K562 (cell line): ENCODE measurements around the gene EVL. TPM values are rescaled to one million over a fixed set of nuclear protein-coding genes. Genes with fewer than 3 reads are reported as not detected.

ENCODE experiments used
- ATAC-seq: fragments of 200-7000 bp; cut with Tn5 transposase; 3 replicates; pipeline ENCODE4 v1.9.1; 2020; ENCODE audit warnings: moderate library complexity
- BruUV-seq: library from RNA; stranded (reverse); fragments of 400-500 nt; replicated peaks from 2 replicates; lab custom pipeline; 2021; lab: Mats Ljungman, UMichigan
- CTCF ChIA-PET: fragments of 300-600 bp; formaldehyde crosslinking; extraction: SDS; loops from one replicate; lab custom pipeline; 2021; ENCODE audit warnings: low intra/inter-chr PET ratio; lab: Yijun Ruan, JAX
- POLR2A ChIA-PET: fragments of 300-600, 350-650 bp; sonication (Branson Sonifier 250); formaldehyde crosslinking; extraction: SDS; loops from one replicate; lab custom pipeline; 2021; ENCODE audit warnings: antibody characterized with exemption, inconsistent platforms; lab: Yijun Ruan, JAX
- DNase-seq, 4 experiments: peaks; one replicate each; pipeline versions ENCODE4 v3.0.0 to v3.0.0-alpha.2; 2011 to 2018; ENCODE audit warnings: low spot score in 3 of 4, mixed read lengths in 3 of 4; ENCODE audit errors: extremely low read depth in 1 of 4
- FAIRE-seq: peaks from 2 replicates; lab custom pipeline; 2011; peaks lifted over from hg19 to GRCh38; lab: Jason Lieb, UNC
- H2AFZ ChIP-seq: 2 replicates; pipeline ENCODE4 v1.6.0; 2011; ENCODE audit warnings: low read depth, low read length, control low read depth, inconsistent platforms
- H3K27ac ChIP-seq: fragments of 200-600 bp; 3 replicates; pipeline ENCODE4 v1.8.0; 2011; ENCODE audit warnings: low read depth, mild to moderate bottlenecking, control low read depth, inconsistent platforms, low read length, moderate library complexity, mixed read lengths; ENCODE audit errors: extremely low read depth
- H3K27me3 ChIP-seq, 2 experiments: fragments of 300-600 bp in 1 of 2; 2 replicates in 1 of 2; 3 replicates in 1 of 2; pipeline versions ENCODE4 v1.6.0 to v1.8.0; 2011; ENCODE audit warnings: inconsistent platforms in 2 of 2, low read length in 2 of 2, mild to moderate bottlenecking in 1 of 2, mixed read lengths in 1 of 2, moderate library complexity in 1 of 2; ENCODE audit not compliant: control insufficient read depth in 2 of 2, insufficient read depth in 2 of 2
- H3K36me3 ChIP-seq: fragments of 300-600 bp; 3 replicates; pipeline ENCODE4 v1.8.0; 2011; ENCODE audit warnings: mild to moderate bottlenecking, low read length, inconsistent platforms; ENCODE audit not compliant: control insufficient read depth, insufficient read depth
- H3K4me1 ChIP-seq, 2 experiments: fragments of 200-600 bp in 1 of 2; replicated peaks in 1 of 2; 2 replicates in 1 of 2; 3 replicates in 1 of 2; pipeline versions ENCODE4 v1.5.1 to v1.8.0; 2011; ENCODE audit warnings: inconsistent platforms in 2 of 2, low read length in 2 of 2, mild to moderate bottlenecking in 1 of 2, mixed read lengths in 1 of 2, moderate library complexity in 1 of 2; ENCODE audit not compliant: control insufficient read depth in 2 of 2, insufficient read depth in 2 of 2
- H3K4me2 ChIP-seq: 2 replicates; pipeline ENCODE4 v1.6.1; 2011; ENCODE audit warnings: low read length, control low read depth, inconsistent platforms, mixed read lengths; ENCODE audit not compliant: insufficient read depth
- H3K4me3 ChIP-seq: fragments of 200-600 bp; sonication (generic), shearing (Covaris generic); 2 replicates; pipeline ENCODE4 v1.5.1; 2016; ENCODE audit warnings: control low read depth, inconsistent platforms
- H3K79me2 ChIP-seq: fragments of 200-600 bp; 3 replicates; pipeline ENCODE4 v1.8.0; 2011; ENCODE audit warnings: low read length, inconsistent platforms; ENCODE audit not compliant: control insufficient read depth, insufficient read depth
- H3K9ac ChIP-seq, 2 experiments: 2 replicates each; pipeline versions ENCODE4 v1.6.0 to v1.6.1; 2011; ENCODE audit warnings: low read depth in 2 of 2, low read length in 2 of 2, control low read depth in 1 of 2, inconsistent platforms in 1 of 2, mild to moderate bottlenecking in 1 of 2, mixed read lengths in 1 of 2; ENCODE audit not compliant: insufficient read depth in 1 of 2
- H3K9me1 ChIP-seq: one replicate; pipeline ENCODE4 v1.6.0; 2011; ENCODE audit warnings: inconsistent platforms, mild to moderate bottlenecking, low read length, moderate library complexity; ENCODE audit not compliant: control insufficient read depth, insufficient read depth
- H3K9me3 ChIP-seq: replicated peaks from 2 replicates; pipeline ENCODE4 v1.5.1; 2011; ENCODE audit warnings: low read depth, low read length, inconsistent platforms; ENCODE audit not compliant: control insufficient read depth, insufficient read depth
- H4K20me1 ChIP-seq: replicated peaks from 2 replicates; pipeline ENCODE4 v1.6.1; 2011; ENCODE audit warnings: low read length, inconsistent platforms, mixed read lengths; ENCODE audit not compliant: control insufficient read depth, insufficient read depth
- CCNT2 ChIP-seq: IDR thresholded peaks from 2 replicates; pipeline ENCODE4 v1.6.1; 2011; ENCODE audit warnings: borderline replicate concordance, low read depth, mild to moderate bottlenecking, moderate library complexity, mixed read lengths, low read length; ENCODE audit not compliant: insufficient read length; ENCODE audit errors: extremely low read depth
- CREB3L1 ChIP-seq: fragments of 450-650 bp; IDR thresholded peaks from 2 replicates; pipeline ENCODE4 v1.6.1; 2014; ENCODE audit warnings: low read depth, mild to moderate bottlenecking, moderate library complexity, borderline replicate concordance
- ELF4 ChIP-seq: fragments of 450-650 bp; formaldehyde crosslinking; IDR thresholded peaks from 2 replicates; pipeline ENCODE4 v1.4.0; 2022; ENCODE audit warnings: missing genetic modification characterization
- HDAC3 ChIP-seq: fragments of 450-650 bp; IDR thresholded peaks from 2 replicates; pipeline ENCODE4 v1.6.1; 2018; ENCODE audit warnings: borderline replicate concordance, mild to moderate bottlenecking, moderate library complexity; ENCODE audit not compliant: partially characterized antibody
- HMG20A ChIP-seq: fragments of 450-650 bp; formaldehyde crosslinking; conservative IDR thresholded peaks from 2 replicates; pipeline ENCODE4 v1.4.0; 2020; ENCODE audit warnings: mild to moderate bottlenecking, mixed read lengths
- KDM5B ChIP-seq: fragments of 200-600 bp; sonication (generic); IDR thresholded peaks from 2 replicates; pipeline ENCODE4 v1.6.1; 2012; ENCODE audit warnings: low read depth, mild to moderate bottlenecking, moderate library complexity, low read length, control low read depth, inconsistent platforms; ENCODE audit not compliant: insufficient replicate concordance
- KLF10 ChIP-seq: fragments of 250-450 bp; sonication (Bioruptor Pico); IDR thresholded peaks from 2 replicates; pipeline ENCODE4 v1.6.1; 2021; ENCODE audit warnings: matching md5 sums
- NFRKB ChIP-seq: fragments of 450-650 bp; IDR thresholded peaks from 2 replicates; pipeline ENCODE4 v1.6.1; 2016; ENCODE audit warnings: low read depth
- RBBP5 ChIP-seq: fragments of 200-600 bp; sonication (generic); IDR thresholded peaks from 2 replicates; pipeline ENCODE4 v1.6.1; 2012; ENCODE audit warnings: borderline replicate concordance, mild to moderate bottlenecking, low read length, control low read depth, inconsistent platforms; ENCODE audit not compliant: insufficient read depth, poor library complexity, severe bottlenecking
- SETDB1 ChIP-seq: IDR thresholded peaks from one replicate; pipeline ENCODE4 v1.6.1; 2012; ENCODE audit warnings: low read length, control low read depth, inconsistent platforms
- SIN3B ChIP-seq: fragments of 450-650 bp; IDR thresholded peaks from 2 replicates; pipeline ENCODE4 v1.6.1; 2017; ENCODE audit warnings: low read depth, mild to moderate bottlenecking, moderate library complexity
- THRB ChIP-seq: fragments of 450-650 bp; formaldehyde crosslinking; conservative IDR thresholded peaks from 2 replicates; pipeline ENCODE4 v1.4.0; 2022; ENCODE audit warnings: mild to moderate bottlenecking, missing genetic modification characterization
- TSC22D4 ChIP-seq: fragments of 450-650 bp; IDR thresholded peaks from 2 replicates; pipeline ENCODE4 v1.6.1; 2016; ENCODE audit warnings: missing genetic modification characterization, missing biosample characterization, control low read depth
- ZNF511 ChIP-seq: sonication (generic); formaldehyde crosslinking; IDR thresholded peaks from 2 replicates; pipeline ENCODE4 v1.8.0; 2022; ENCODE audit warnings: mild to moderate bottlenecking, missing genetic modification reagents
- ZNF592 ChIP-seq: fragments of 450-650 bp; IDR thresholded peaks from 2 replicates; pipeline ENCODE4 v1.6.1; 2017; ENCODE audit warnings: antibody characterized with exemption, mild to moderate bottlenecking
- WGBS: fragments of 100-300 bp; shearing (Covaris generic); methylation state at CpG from one replicate; pipeline ENCODE4 v1.1.6; 2016; ENCODE audit warnings: low coverage, mixed read lengths; ENCODE audit not compliant: insufficient coverage; ENCODE audit errors: missing lambda C conversion rate; 5-methylcytosine and 5-hydroxymethylcytosine counted together
- in situ Hi-C: fragments of 300-500 bp; cut with MboI; formaldehyde crosslinking; loops from 4 replicates; pipeline ENCODE4 v1.15.0; 2018; ENCODE audit warnings: inconsistent platforms, mixed read lengths
- intact Hi-C: fragments of 100-400 bp; cut with micrococcal nuclease; formaldehyde crosslinking; loops from 2 replicates; pipeline ENCODE4 v1.14.2; 2022
- polyA plus RNA-seq, 8 experiments: library from polyadenylated mRNA; depleted of rRNA in 4 of 8; stranded (reverse) in 5 of 8; unstranded in 3 of 8; fragments of >200 nt; fragmentation: Nextera tagmentation in 2 of 8; fragmentation: Illumina TruSeq in 1 of 8; extraction: Ambion mirVana in 2 of 8; extraction: Trizol in 1 of 8; gene quantifications; 2 replicates each; pipeline versions ENCODE4 v1.2.1 to v1.2.3, GENCODE V29; 2011 to 2014; ENCODE audit warnings: inconsistent platforms in 1 of 8, missing spikeins in 1 of 8
- total RNA-seq, 7 experiments: library from RNA; depleted of rRNA in 6 of 7; stranded (reverse); fragments of >200 nt in 6 of 7; fragmentation: Illumina TruSeq in 2 of 7; extraction: Trizol in 2 of 7; gene quantifications; 2 replicates each; pipeline versions ENCODE4 v1.2.1 to v1.2.3, GENCODE V29; 2011 to 2021; ENCODE audit warnings: low replicate concordance in 1 of 7

Gene EVL
- total and polyA plus RNA-seq, 9 of the 15 experiments (the other 6 are each of a cell fraction or from before 2014, with no cell fraction given) = 2.9 to 43.4 (median 23.9) TPM

- Histone ChIP-seq H3K4me1 (peaks cover 2 to 14% of the 10 kb centered on the region in 2 experiments; a peak in 4 of 5 replicates), H3K9me1 (no peaks in the 10 kb centered on the region), H3K36me3 (peaks cover 13% of the 10 kb centered on the region; the same call in 2 of the 3 replicates), H3K9me3 (no peaks in the 10 kb centered on the region), H3K4me2 (no peak overlapping the region), H3K79me2 (no peaks in the 10 kb centered on the region), H4K20me1 (no peaks in the 10 kb centered on the region), H2AFZ (no peak overlapping the region), H3K9ac (no peak overlapping the region), H3K27ac (no peak overlapping the region), H3K27me3 (no peaks in the 10 kb centered on the region), H3K4me3 (no peak overlapping the region)
- ATAC-seq (no peak), FAIRE-seq (no peak), DNase-seq (no peak)
- in situ Hi-C loops = no loop called here
- CTCF ChIA-PET = no interaction called here
- no TSS peak for BruUV-seq
- intact Hi-C loops = no loop called here
- POLR2A ChIA-PET = interaction anchor here (2.2 kb wide), 1 partner anchor 10 kb away, joined by 7 read pairs; no protein-coding TSS in a partner anchor
- WGBS = 80% methylated on average over 9 of the region's 12 CpGs
- TF ChIP-seq THRB (CRISPR knock-in tag) = no peak
- TF ChIP-seq RBBP5 = no peak
- TF ChIP-seq HMG20A (CRISPR knock-in tag) = no peak
- TF ChIP-seq SETDB1 = no peak
- TF ChIP-seq NFRKB = no peak
- TF ChIP-seq TSC22D4 (tag) = no peak
- no peak for TF ChIP-seq HDAC3
- TF ChIP-seq KDM5B = no peak
- TF ChIP-seq CCNT2 = no peak
- TF ChIP-seq CREB3L1 = no peak
- TF ChIP-seq ZNF592 = no peak
- no peak for TF ChIP-seq ZNF511 (CRISPR knock-in tag)
- TF ChIP-seq SIN3B = no peak
- no peak for TF ChIP-seq KLF10 (CRISPR knock-in tag)
- no peak for TF ChIP-seq ELF4 (CRISPR knock-in tag)
Measured at GRCh38 chr14:100128688-100129087, 63.5 kb downstream of the EVL start.
